Activated CD8-positive, alpha-beta memory T cell treated with anti-CD3 and anti-CD28 coated beads for 36 hours (primary cell): ENCODE data around the gene INSRR. TPM values are rescaled to one million over a fixed set of nuclear protein-coding genes. Genes with fewer than 3 reads are reported as not detected.

Source experiments
- CTCF ChIA-PET: fragments of 350-600 bp; sonication (Branson Sonifier 250); formaldehyde crosslinking; loops from one replicate; lab custom pipeline; 2021; ENCODE audit warnings: antibody characterized with exemption; lab: Charles Lee
- POLR2A ChIA-PET: fragments of 350-600 bp; sonication (Branson Sonifier 250); formaldehyde crosslinking; loops from one replicate; lab custom pipeline; 2021; ENCODE audit warnings: antibody characterized with exemption; lab: Charles Lee
- total RNA-seq, 2 experiments: library from RNA; stranded (reverse); gene quantifications; one replicate each; pipeline ENCODE4 v1.2.3, GENCODE V29; 2021

INSRR gene
- not detected for total RNA-seq

GRCh38 chr1:156858959-156859522 is at the start of gene INSRR:
INSRR (minus strand) TSS chr1:156859117; CDS start chr1:156858621, 496 bp downstream.
- POLR2A ChIA-PET, result interaction anchor here (1.0 to 2.1 kb wide), 4 partner anchors 43 to 86 kb away, joined by 3 to 9 read pairs (median 5); partner anchors contain the start of gene SH2D2A
- CTCF ChIA-PET, result interaction anchor here (0.8 to 5.0 kb wide), 21 partner anchors 10 to 235 kb away, joined by 3 to 96 read pairs (median 7); partner anchors contain the start of genes ISG20L2, METTL25B, MRPL24 and PEAR1

GRCh38 chr1:156908541-156908940 is 49.6 kb upstream of the INSRR start:
- ChIA-PET CTCF (no interaction called here), POLR2A (interaction anchor here (0.5 kb wide), 1 partner anchor 115 kb away, joined by 3 read pairs; no protein-coding TSS in a partner anchor)

- CTCF ChIA-PET, result no interaction called here
- POLR2A ChIA-PET, result no interaction called here
Observed at GRCh38 chr1:156906206-156906906, 47.4 kb upstream of the INSRR start.

GRCh38 chr1:156905651-156906050 is 46.7 kb upstream of the INSRR start:
- ChIA-PET CTCF (interaction anchor here (0.6 kb wide), 1 partner anchor 15 kb away, joined by 3 read pairs; no protein-coding TSS in a partner anchor), POLR2A (no interaction called here)

- ChIA-PET CTCF (interaction anchor here (0.6 kb wide), 1 partner anchor 15 kb away, joined by 3 read pairs; no protein-coding TSS in a partner anchor), POLR2A (no interaction called here)
Observed at GRCh38 chr1:156905176-156905575, 46.3 kb upstream of the INSRR start.

- ChIA-PET POLR2A (no interaction called here), CTCF (no interaction called here)
Observed at GRCh38 chr1:156904187-156904959, 45.5 kb upstream of the INSRR start.

- CTCF ChIA-PET, result no interaction called here
- POLR2A ChIA-PET, result no interaction called here
Observed at GRCh38 chr1:156903328-156904091, 44.6 kb upstream of the INSRR start.

GRCh38 chr1:156901966-156902915 is 43.3 kb upstream of the INSRR start:
- ChIA-PET CTCF (interaction anchor here (1.4 kb wide), 1 partner anchor 9 kb away, joined by 3 read pairs; no protein-coding TSS in a partner anchor), POLR2A (no interaction called here)

- ChIA-PET POLR2A (no interaction called here), CTCF (interaction anchor here (0.6 to 1.4 kb wide), 2 partner anchors 9 to 10 kb away, joined by 3 to 4 read pairs; no protein-coding TSS in a partner anchor)
Observed at GRCh38 chr1:156901590-156901900, 42.6 kb upstream of the INSRR start.

- CTCF ChIA-PET, result interaction anchor here (0.6 to 0.9 kb wide), 3 partner anchors 8 to 223 kb away, joined by 3 to 4 read pairs (median 3); no protein-coding TSS in a partner anchor
- POLR2A ChIA-PET, result no interaction called here
Observed at GRCh38 chr1:156900896-156901589, 42.1 kb upstream of the INSRR start.

GRCh38 chr1:156899956-156900718 is 41.2 kb upstream of the INSRR start:
- CTCF ChIA-PET, result interaction anchor here (0.6 to 1.0 kb wide), 3 partner anchors 11 to 223 kb away, joined by 3 read pairs; no protein-coding TSS in a partner anchor
- POLR2A ChIA-PET, result no interaction called here

GRCh38 chr1:156898971-156899664 is 40.2 kb upstream of the INSRR start:
- POLR2A ChIA-PET, result no interaction called here
- CTCF ChIA-PET, result interaction anchor here (0.9 to 1.0 kb wide), 2 partner anchors 12 to 60 kb away, joined by 3 to 4 read pairs; no protein-coding TSS in a partner anchor

- ChIA-PET CTCF (no interaction called here), POLR2A (no interaction called here)
Observed at GRCh38 chr1:156898161-156898566, 39.2 kb upstream of the INSRR start.

GRCh38 chr1:156897078-156897825 is 38.3 kb upstream of the INSRR start:
- POLR2A ChIA-PET, result no interaction called here
- CTCF ChIA-PET, result no interaction called here

GRCh38 chr1:156896490-156897033 is 37.6 kb upstream of the INSRR start:
- POLR2A ChIA-PET, result no interaction called here
- CTCF ChIA-PET, result no interaction called here
